GM20000 (cell line): ENCODE data around the gene HEG1.

Source experiments
- DNase-seq: peaks from one replicate; pipeline ENCODE4 v3.0.0; 2012; ENCODE audit warnings: low spot score
- CTCF ChIP-seq: IDR thresholded peaks from 2 replicates; pipeline ENCODE4 v1.5.1; 2012; ENCODE audit warnings: mild to moderate bottlenecking, control low read depth; ENCODE audit errors: extremely low read depth, missing control alignments

HEG1 gene

GRCh38 chr3:125076464-125076863, 20.7 kb upstream of the HEG1 start:
- DNase-seq: no peak
- no peak for TF ChIP-seq CTCF

GRCh38 chr3:125075738-125076137, 19.9 kb upstream of the HEG1 start:
- no peak for TF ChIP-seq CTCF
- DNase-seq: no peak

GRCh38 chr3:125073390-125073905, 17.7 kb upstream of the HEG1 start:
- no peak for DNase-seq
- no peak for TF ChIP-seq CTCF

GRCh38 chr3:125072749-125073389, 17.1 kb upstream of the HEG1 start:
- TF ChIP-seq CTCF: no peak
- no peak for DNase-seq

GRCh38 chr3:125072301-125072700, 16.5 kb upstream of the HEG1 start:
- no peak for TF ChIP-seq CTCF
- DNase-seq: no peak

GRCh38 chr3:125069968-125070745, 14.4 kb upstream of the HEG1 start:
- DNase-seq: no peak
- no peak for TF ChIP-seq CTCF

- no peak for TF ChIP-seq CTCF
- DNase-seq: no peak
Observed at GRCh38 chr3:125069452-125069851, 13.7 kb upstream of the HEG1 start.
